A549 (cell line): ENCODE data around the gene CCL4L2.
"Not testable (repeated sequence)": the region's sequence is repeated elsewhere in the genome, so short reads cannot be mapped to it uniquely, and the experiment has no call there.

Experiments used
- HDAC2 ChIP-seq: fragments of 200-600 bp; sonication (generic); IDR thresholded peaks from 2 replicates; pipeline ENCODE4 v1.6.1; 2016
- MAX ChIP-seq: IDR thresholded peaks from 2 replicates; pipeline ENCODE4 v1.6.1; 2012
- POLR2A ChIP-seq: IDR thresholded peaks from 2 replicates; pipeline ENCODE4 v1.6.1; 2012; ENCODE audit warnings: mild to moderate bottlenecking, low read length
- POLR2AphosphoS2 ChIP-seq: conservative IDR thresholded peaks from 2 replicates; pipeline ENCODE4 v1.6.1; 2012; ENCODE audit warnings: low read length, improper control_type of control experiment, inconsistent platforms
- REST ChIP-seq: fragments of 200-600 bp; sonication (generic); IDR thresholded peaks from 2 replicates; pipeline ENCODE4 v1.6.1; 2016; ENCODE audit warnings: antibody characterized with exemption, mild to moderate bottlenecking, moderate library complexity
- SREBF2 ChIP-seq: fragments of 450-650 bp; IDR thresholded peaks from 2 replicates; pipeline ENCODE4 v1.6.1; 2014; ENCODE audit warnings: mild to moderate bottlenecking, moderate library complexity
- TF ChIP-seq, protein P1 (sequence below): fragments of >200 bp; sonication (Bioruptor Twin); formaldehyde crosslinking; IDR thresholded peaks from 3 replicates; pipeline ENCODE4 v1.5.1; 2016
- TF ChIP-seq, protein P2 (sequence below): IDR thresholded peaks from 2 replicates; pipeline ENCODE4 v1.6.1; 2012

- TF ChIP-seq POLR2AphosphoS2, POLR2A, REST, MAX, SREBF2, HDAC2: not testable (repeated sequence)
- TF ChIP-seq, protein P1, sequence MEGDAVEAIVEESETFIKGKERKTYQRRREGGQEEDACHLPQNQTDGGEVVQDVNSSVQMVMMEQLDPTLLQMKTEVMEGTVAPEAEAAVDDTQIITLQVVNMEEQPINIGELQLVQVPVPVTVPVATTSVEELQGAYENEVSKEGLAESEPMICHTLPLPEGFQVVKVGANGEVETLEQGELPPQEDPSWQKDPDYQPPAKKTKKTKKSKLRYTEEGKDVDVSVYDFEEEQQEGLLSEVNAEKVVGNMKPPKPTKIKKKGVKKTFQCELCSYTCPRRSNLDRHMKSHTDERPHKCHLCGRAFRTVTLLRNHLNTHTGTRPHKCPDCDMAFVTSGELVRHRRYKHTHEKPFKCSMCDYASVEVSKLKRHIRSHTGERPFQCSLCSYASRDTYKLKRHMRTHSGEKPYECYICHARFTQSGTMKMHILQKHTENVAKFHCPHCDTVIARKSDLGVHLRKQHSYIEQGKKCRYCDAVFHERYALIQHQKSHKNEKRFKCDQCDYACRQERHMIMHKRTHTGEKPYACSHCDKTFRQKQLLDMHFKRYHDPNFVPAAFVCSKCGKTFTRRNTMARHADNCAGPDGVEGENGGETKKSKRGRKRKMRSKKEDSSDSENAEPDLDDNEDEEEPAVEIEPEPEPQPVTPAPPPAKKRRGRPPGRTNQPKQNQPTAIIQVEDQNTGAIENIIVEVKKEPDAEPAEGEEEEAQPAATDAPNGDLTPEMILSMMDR, result not testable (repeated sequence)
- TF ChIP-seq, protein P2, sequence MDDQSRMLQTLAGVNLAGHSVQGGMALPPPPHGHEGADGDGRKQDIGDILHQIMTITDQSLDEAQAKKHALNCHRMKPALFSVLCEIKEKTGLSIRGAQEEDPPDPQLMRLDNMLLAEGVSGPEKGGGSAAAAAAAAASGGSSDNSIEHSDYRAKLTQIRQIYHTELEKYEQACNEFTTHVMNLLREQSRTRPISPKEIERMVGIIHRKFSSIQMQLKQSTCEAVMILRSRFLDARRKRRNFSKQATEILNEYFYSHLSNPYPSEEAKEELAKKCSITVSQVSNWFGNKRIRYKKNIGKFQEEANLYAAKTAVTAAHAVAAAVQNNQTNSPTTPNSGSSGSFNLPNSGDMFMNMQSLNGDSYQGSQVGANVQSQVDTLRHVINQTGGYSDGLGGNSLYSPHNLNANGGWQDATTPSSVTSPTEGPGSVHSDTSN, result not testable (repeated sequence)
These were observed 29.3 kb upstream of the CCL4L2 start for GRCh38 chr17:36181446-36182175.
